ENCODE results near the gene ZDHHC13. TPM values are rescaled to one million over a fixed set of nuclear protein-coding genes. Genes with fewer than 3 reads are reported as not detected.

The ZDHHC13 gene
- total and polyA plus RNA-seq, 2 of the 8 experiments (the other 6 are each of a cell fraction or from before 2014, with no cell fraction given): 22.4 to 24.1 TPM

DNA sequence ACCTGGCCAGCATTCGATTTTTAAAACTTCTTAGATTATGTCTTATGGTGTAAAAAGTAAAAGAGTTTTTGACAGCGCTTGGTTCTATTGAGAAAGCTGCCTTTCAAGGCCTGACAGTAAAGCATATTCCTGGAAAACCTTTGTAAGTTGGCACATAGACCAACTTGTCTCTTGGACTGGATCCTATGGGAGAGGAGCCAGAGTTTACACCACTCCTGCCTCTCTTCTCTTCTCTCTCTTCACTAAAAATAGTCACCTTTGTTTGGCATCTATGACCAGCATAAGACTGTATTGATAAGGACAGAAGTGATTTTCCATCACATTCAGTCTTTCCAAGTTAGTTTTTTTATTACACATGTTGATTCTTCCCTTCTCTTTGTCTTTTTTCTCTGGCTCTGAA is 51.1 kb downstream of the ZDHHC13 start:
- Histone ChIP-seq H2BK5ac (ENCODE audit: low read depth, low read length) (no peak overlapping the region), H4K20me1 (replicated peaks in 1 of 2; ENCODE audit: control insufficient read depth in 1 of 2, insufficient read depth in 2 of 2, low read length in 2 of 2) (peaks cover 0 to 1% of the 10 kb centered on the region in 2 experiments), H3K18ac (ENCODE audit: extremely low read depth, low read length) (no peak overlapping the region), H3K9ac (replicated peaks in 1 of 4; ENCODE audit: extremely low read depth in 1 of 4, low read depth in 3 of 4, low read length in 3 of 4) (no peak overlapping the region), H3K23ac (ENCODE audit: insufficient read length) (no peak overlapping the region), H3K36me3 (ENCODE audit: control insufficient read depth in 2 of 4, insufficient read depth in 4 of 4, low read length in 3 of 4) (peaks cover 7 to 65% (median 30%) of the 10 kb centered on the region in 4 experiments; a peak in 7 of 8 replicates), H2BK120ac (replicated peaks; ENCODE audit: low read depth, low read length) (no peak overlapping the region), H3K27ac (ENCODE audit: low read depth, low read length) (no peak overlapping the region), H3K27me3 (replicated peaks in 1 of 4; ENCODE audit: control insufficient read depth in 3 of 4, extremely low read depth in 1 of 4, insufficient read depth in 3 of 4, low read length in 3 of 4) (peaks cover 0 to 1% (median 0%) of the 10 kb centered on the region in 4 experiments; a peak in 1 of 7 replicates), H2AK5ac (ENCODE audit: low read depth, low read length) (no peak overlapping the region), H3K4ac (replicated peaks; ENCODE audit: insufficient read length, low read depth, low read length) (no peak overlapping the region), H2BK15ac (ENCODE audit: low read length) (no peak overlapping the region), H4K8ac (ENCODE audit: extremely low read depth, insufficient read depth, low read length) (no peak overlapping the region), H4K5ac (ENCODE audit: insufficient read length, low read depth, low read length) (no peak overlapping the region), H2AFZ (ENCODE audit: low read length) (no peak overlapping the region), H3K4me1 (replicated peaks in 1 of 4; ENCODE audit: control insufficient read depth in 3 of 4, insufficient read depth in 4 of 4, low read length in 3 of 4) (no peaks in the 10 kb centered on the region), H4K91ac (replicated peaks; ENCODE audit: insufficient read length, low read length) (no peak overlapping the region), H3K9me3 (ENCODE audit: insufficient read depth in 2 of 2, low read depth in 1 of 2, low read length in 1 of 2) (no peaks in the 10 kb centered on the region), H2BK20ac (ENCODE audit: low read length) (no peak overlapping the region), H2BK12ac (ENCODE audit: low read depth, low read length) (no peak overlapping the region), H3K4me3 (ENCODE audit: extremely low read depth in 1 of 4, insufficient read depth in 2 of 4, low read depth in 3 of 4, low read length in 4 of 4) (no peak overlapping the region), H3K79me2 (ENCODE audit: control insufficient read depth in 1 of 2, insufficient read depth in 2 of 2, low read length in 2 of 2) (no peaks in the 10 kb centered on the region), H3K23me2 (ENCODE audit: low read depth, low read length) (no peaks in the 10 kb centered on the region), H3K56ac (replicated peaks; ENCODE audit: insufficient read length, low read depth, low read length) (no peak overlapping the region), H3K4me2 (ENCODE audit: insufficient read depth in 1 of 2, low read depth in 2 of 2, low read length in 2 of 2) (no peak overlapping the region), H3K79me1 (ENCODE audit: low read depth, low read length) (no peaks in the 10 kb centered on the region), H3K14ac (ENCODE audit: insufficient read length) (no peak overlapping the region)
- ChIA-PET POLR2A (ENCODE audit: partially characterized antibody) (no interaction called here), CTCF (ENCODE audit: partially characterized antibody) (interaction anchor here (0.6 to 1.5 kb wide), 4 partner anchors 91 to 408 kb away, joined by 3 to 4 read pairs (median 3); no protein-coding TSS in a partner anchor)
- no peak for FAIRE-seq
- no peak for DNase-seq (ENCODE audit: low read depth in 1 of 2, low spot score in 2 of 2)
- 89% methylated on average over 2 of the region's 2 CpGs; no CpG with 5 or more reads in 1 of the 2 experiments for WGBS, 2 experiments (ENCODE audit: extremely low coverage in 1 of 2, insufficient coverage in 1 of 2, insufficient read length in 1 of 2, insufficient replicate concordance in 2 of 2, low coverage in 1 of 2, low lambda C conversion rate in 2 of 2, missing lambda C conversion rate in 1 of 2)
- TF ChIP-seq CEBPB (IDR thresholded peaks at IDR 0.05; ENCODE audit: low read depth, low read length) (no peak), BCL11A (IDR thresholded peaks at IDR 0.05; ENCODE audit: low read depth in 2 of 2, low read length in 2 of 2) (no peak), SP1 (IDR thresholded peaks at IDR 0.05; ENCODE audit: low read depth, low read length) (no peak), GABPA (IDR thresholded peaks at IDR 0.05; ENCODE audit: borderline replicate concordance, insufficient read depth, low read length) (no peak), EZH2 (IDR thresholded peaks at IDR 0.05; ENCODE audit: low read depth, low read length, severe bottlenecking) (no peak), NANOG (IDR thresholded peaks at IDR 0.05; ENCODE audit: insufficient read depth, low read depth, low read length, poor library complexity, severe bottlenecking) (no peak), TEAD4 (IDR thresholded peaks at IDR 0.05; ENCODE audit: low read depth, low read length) (no peak), HDAC6 (IDR thresholded peaks at IDR 0.05; ENCODE audit: low read depth, low read length) (no peak), JUND (IDR thresholded peaks at IDR 0.05; ENCODE audit: low read length) (no peak), POU5F1 (IDR thresholded peaks at IDR 0.05; ENCODE audit: low read depth, low read length) (no peak), TBP (IDR thresholded peaks at IDR 0.05; ENCODE audit: low read depth, low read length) (no peak), SP2 (IDR thresholded peaks at IDR 0.05; ENCODE audit: low read length) (no peak), TAF1 (IDR thresholded peaks at IDR 0.05; ENCODE audit: low read depth, low read length) (no peak), YY1 (IDR thresholded peaks at IDR 0.05; ENCODE audit: low read depth, low read length) (no peak), BRCA1 (IDR thresholded peaks at IDR 0.05; ENCODE audit: low read depth, low read length) (no peak), RAD21 (IDR thresholded peaks at IDR 0.05 in 1 of 2, conservative IDR thresholded peaks at IDR 0.05 in 1 of 2; ENCODE audit: low read depth in 2 of 2, low read length in 2 of 2) (no peak)
